ENCODE measurements around the gene CTNNA2.

Gene CTNNA2

GRCh38 chr2:79849241-79849640, 336.4 kb downstream of the CTNNA2 start:
- no peak for DNase-seq (ENCODE audit: low read depth in 2 of 3, low spot score in 2 of 3)

GRCh38 chr2:79849949-79850348, 337.1 kb downstream of the CTNNA2 start:
- no peak for DNase-seq (ENCODE audit: low read depth in 2 of 3, low spot score in 2 of 3)

GRCh38 chr2:79850912-79851311, 338.1 kb downstream of the CTNNA2 start:
- DNase-seq (ENCODE audit: low read depth in 2 of 3, low spot score in 2 of 3) = no peak

DNA sequence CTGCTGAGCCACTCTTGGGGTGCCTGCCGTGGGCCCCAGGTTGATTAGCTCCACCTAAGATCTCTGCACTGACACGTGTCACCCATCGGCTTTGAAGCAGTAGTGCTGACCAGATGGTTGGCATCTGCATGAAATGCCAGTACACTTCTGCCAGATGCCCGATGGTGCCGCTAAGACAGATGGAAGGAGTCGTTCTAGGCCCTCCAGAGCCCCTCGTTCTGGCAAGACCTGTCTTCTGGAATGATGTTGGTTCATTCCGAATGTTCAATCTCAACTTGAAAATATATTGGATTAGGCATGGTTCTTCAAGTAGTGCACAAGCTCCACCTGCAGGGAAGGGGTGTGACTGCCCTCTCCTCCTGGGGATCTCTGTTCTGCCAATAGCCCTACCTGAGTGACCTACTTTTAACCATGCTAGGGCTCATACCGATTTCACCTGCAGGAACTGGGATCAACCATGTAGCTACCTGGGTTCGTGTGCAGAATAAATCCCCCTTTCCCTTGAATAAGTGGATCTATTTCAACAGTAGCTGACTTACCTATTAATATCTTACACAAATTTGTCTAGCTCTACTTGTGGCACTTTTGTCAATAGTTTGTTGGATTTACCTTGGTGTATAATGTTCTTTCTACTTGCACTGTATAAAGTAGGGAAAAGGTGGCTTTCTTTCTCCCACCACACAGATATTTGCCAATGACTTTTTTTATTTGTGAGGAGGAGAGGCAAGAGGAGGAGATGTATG, 342.6 kb downstream of the CTNNA2 start:
- DNase-seq (ENCODE audit: low read depth in 2 of 3, low spot score in 2 of 3) = no peak

DNA sequence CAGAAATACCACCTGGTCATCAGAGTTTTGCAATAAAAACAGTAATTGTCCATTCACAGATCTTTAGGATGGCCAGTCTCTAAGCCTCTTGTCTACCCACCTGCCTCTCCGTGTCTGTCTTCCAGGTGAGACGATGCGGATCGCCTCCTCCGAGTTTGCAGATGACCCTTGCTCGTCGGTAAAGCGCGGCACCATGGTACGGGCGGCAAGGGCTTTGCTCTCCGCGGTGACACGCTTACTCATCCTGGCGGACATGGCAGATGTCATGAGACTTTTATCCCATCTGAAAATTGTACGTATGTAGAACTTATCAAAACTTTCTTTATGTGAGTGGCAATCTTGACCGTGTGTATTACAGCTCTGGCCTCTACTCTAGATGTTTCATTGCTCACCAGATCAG, 345.0 kb downstream of the CTNNA2 start:
- no peak for DNase-seq (ENCODE audit: low read depth in 2 of 3, low spot score in 2 of 3)

DNA sequence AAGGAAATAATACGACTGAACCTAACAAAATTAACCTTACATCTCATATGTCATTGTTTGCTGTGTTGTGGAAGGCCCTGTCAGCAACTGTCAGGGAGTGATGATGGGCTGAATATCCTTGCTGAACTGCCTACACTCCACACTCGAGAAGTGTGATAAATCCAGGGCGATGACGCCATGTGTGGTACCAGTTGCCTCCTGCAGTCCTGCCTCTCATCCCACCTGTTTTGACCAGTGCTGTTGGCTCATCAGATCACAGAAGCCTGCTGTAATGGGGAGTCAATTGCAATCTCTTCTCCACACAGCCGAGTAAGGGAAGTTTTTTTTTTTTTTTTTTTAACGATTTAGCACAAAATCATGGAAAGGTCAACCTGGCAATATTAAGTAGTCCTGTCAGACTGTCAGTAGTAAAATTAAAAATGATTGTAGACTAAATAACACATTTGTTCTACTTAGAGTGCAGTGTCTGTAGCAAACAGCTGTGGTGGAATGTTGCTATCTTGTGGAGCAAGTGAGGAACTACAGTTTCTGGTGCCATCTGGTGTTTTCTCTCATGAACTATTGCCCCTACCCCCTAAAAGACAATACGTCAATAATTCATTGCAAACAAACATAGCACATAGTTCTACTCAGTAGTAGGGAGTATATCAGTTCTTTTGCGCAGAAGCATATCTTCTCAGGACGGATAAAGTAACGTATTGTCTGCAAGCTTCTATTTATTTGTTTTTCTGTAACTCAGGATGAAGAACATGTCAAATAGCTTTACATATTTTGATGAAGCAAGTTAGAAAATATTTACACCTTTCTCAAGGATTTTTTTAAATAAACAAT, 347.6 kb downstream of the CTNNA2 start:
- no peak for DNase-seq (ENCODE audit: low read depth in 2 of 3, low spot score in 2 of 3)

GRCh38 chr2:79861059-79861374, 348.2 kb downstream of the CTNNA2 start:
- DNase-seq (ENCODE audit: low read depth in 2 of 3, low spot score in 2 of 3) = no peak

DNA sequence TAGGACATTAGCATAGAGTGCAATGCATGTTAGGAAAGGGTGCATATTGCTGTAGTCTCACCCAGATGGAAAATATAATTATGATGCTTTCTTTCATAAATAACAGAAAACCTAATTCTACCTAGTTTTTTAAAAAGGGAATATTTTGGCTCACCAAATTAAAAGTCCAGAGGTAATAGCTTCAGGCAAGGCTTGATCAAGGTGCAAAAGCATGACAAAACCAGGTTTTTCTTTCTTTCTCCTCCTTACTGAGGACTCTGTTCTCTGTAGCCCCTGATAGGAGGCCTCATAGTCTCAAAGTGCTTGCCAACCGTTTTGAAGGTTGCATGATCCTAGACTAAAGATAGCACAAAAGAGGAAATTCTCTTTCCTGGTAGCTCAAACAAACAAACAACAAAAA, 349.9 kb downstream of the CTNNA2 start:
- DNase-seq (ENCODE audit: low read depth in 2 of 3, low spot score in 2 of 3) = no peak

GRCh38 chr2:79872656-79873055, 359.8 kb downstream of the CTNNA2 start:
- no peak for DNase-seq (ENCODE audit: low read depth in 2 of 3, low spot score in 2 of 3)

DNA sequence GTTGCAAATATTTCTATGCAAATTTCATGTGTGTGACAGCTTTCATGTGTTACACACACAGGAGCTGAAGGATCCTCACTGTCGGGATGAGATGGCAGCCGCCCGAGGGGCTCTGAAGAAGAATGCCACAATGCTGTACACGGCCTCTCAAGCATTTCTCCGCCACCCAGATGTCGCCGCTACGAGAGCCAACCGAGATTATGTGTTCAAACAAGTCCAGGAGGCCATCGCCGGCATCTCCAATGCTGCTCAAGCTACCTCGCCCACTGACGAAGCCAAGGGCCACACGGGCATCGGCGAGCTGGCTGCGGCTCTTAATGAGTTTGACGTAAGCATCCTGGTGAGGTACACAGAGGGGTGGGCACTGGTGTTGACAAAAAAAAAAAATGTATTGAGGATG, 361.2 kb downstream of the CTNNA2 start:
- no peak for DNase-seq (ENCODE audit: low read depth in 2 of 3, low spot score in 2 of 3)

DNA sequence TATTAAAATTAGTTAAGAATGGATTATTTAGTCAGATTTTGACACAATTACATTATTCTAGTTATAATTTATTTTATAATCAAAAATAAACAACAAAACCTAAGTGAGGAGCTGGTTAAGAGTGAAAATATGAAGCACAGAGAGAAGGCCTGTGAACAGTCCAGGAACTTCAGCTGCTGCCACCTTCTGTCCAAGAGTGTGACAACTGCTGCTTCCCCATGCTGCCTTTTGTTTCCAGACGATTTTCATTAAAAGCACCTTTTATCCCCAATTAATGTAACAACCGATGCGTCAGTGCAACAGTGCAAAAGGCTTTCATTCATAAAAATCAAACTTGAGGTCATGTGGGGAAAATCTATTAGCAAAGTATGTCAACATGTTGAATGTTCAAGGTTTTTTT, 363.6 kb downstream of the CTNNA2 start:
- no peak for DNase-seq (ENCODE audit: low read depth in 2 of 3, low spot score in 2 of 3)

GRCh38 chr2:79882548-79882947, 369.7 kb downstream of the CTNNA2 start:
- DNase-seq (ENCODE audit: low read depth in 2 of 3, low spot score in 2 of 3) = no peak

GRCh38 chr2:79887747-79888374, 375.0 kb downstream of the CTNNA2 start:
- DNase-seq (ENCODE audit: low read depth in 2 of 3, low spot score in 2 of 3) = no peak

DNA sequence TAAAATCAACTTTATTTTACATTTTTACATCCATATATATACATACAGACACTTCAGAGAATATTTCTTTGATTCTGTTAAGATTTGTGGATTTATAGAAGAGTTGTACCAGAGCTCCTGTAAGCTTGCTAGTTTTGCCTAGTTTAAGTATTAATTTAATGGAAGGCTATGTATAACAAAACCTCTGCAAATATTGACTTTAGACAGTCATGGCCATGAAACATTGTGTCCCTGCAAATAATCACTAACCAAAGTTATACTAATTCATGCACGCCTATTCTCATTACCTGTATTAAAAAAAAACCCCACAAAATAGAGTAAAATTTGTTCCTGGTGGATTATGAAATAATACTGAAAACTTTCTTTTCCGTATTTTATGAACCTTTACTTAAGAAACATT, 379.3 kb downstream of the CTNNA2 start:
- DNase-seq (ENCODE audit: low read depth in 2 of 3, low spot score in 2 of 3) = no peak

- DNase-seq (ENCODE audit: low read depth in 2 of 3, low spot score in 2 of 3) = no peak
Observed at GRCh38 chr2:79899196-79899595, 386.3 kb downstream of the CTNNA2 start.

DNA sequence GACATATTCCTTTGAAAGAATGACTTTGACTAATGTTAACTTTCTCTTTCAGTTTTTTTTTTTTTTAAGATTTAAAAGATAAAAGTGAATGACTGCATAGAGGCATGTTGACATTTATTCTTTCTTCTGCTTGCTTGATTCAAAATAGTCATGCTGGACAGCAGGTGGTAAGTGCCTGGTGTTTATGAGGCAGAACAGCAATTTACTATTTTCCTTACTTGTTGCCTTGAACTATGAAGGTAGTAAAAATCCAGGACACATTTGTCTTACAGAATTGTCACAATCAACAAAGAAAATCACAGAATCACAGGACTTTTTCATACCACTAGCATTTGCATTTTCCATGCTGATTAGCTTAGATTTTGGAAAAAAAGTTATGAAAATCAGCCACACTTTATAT, 388.3 kb downstream of the CTNNA2 start:
- no peak for DNase-seq (ENCODE audit: low read depth in 2 of 3, low spot score in 2 of 3)

- DNase-seq (ENCODE audit: low read depth in 2 of 3, low spot score in 2 of 3) = no peak
Observed at GRCh38 chr2:79903222-79904000, 390.6 kb downstream of the CTNNA2 start.

GRCh38 chr2:79906139-79906890, 393.5 kb downstream of the CTNNA2 start:
- DNase-seq (ENCODE audit: low read depth in 2 of 3, low spot score in 2 of 3) = no peak

DNA sequence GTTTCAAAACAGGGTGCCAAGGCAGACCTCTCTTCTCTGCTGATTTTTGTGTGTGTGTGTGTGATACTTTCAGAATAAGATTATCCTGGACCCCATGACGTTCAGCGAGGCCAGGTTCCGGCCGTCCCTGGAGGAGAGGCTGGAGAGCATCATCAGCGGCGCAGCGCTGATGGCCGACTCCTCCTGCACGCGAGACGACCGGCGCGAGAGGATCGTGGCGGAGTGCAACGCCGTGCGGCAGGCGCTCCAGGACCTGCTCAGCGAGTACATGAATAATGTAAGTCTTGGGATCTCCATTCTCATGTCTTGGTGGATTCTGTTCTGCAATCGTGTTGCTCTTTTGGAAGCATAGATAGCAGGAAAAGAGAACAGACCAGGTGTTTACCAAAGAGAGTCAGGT, 396.7 kb downstream of the CTNNA2 start:
- DNase-seq (ENCODE audit: low read depth in 2 of 3, low spot score in 2 of 3) = no peak

DNA sequence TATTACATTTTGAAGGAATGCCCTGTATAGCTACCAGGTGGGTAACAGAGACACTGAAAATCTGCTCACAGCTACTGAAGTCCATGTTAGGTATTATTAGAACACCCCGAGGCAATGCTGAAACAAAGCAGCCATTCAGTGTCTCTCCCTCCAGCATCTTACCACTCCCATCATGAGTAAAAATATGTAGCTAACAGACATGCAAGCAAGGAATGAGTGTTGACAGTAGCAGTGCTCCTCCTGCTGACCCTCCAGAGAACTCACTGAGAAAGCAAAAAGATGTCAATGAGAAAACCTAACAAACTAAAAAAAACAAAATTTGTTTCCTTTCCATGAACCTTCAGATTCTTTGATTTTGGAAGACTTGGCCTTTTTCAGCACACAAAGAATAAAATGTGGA, 397.8 kb downstream of the CTNNA2 start:
- DNase-seq (ENCODE audit: low read depth in 2 of 3, low spot score in 2 of 3) = no peak

- DNase-seq (ENCODE audit: low read depth in 2 of 3, low spot score in 2 of 3) = no peak
Observed at GRCh38 chr2:79915455-79915854, 402.6 kb downstream of the CTNNA2 start.

Data from activated CD8-positive, alpha-beta memory T cell treated with anti-CD3 and anti-CD28 coated beads for 48 hours (primary cell).